HG03432 (cell line): Measurements from ENCODE around the gene TIMP4.

Experiments used
- ATAC-seq: cut with Tn5 transposase; IDR thresholded peaks from one replicate; pipeline ENCODE4 v1.9.1; 2021; ENCODE audit warnings: mild to moderate bottlenecking, moderate library complexity; ENCODE audit not compliant: unreplicated experiment

Gene TIMP4

DNA sequence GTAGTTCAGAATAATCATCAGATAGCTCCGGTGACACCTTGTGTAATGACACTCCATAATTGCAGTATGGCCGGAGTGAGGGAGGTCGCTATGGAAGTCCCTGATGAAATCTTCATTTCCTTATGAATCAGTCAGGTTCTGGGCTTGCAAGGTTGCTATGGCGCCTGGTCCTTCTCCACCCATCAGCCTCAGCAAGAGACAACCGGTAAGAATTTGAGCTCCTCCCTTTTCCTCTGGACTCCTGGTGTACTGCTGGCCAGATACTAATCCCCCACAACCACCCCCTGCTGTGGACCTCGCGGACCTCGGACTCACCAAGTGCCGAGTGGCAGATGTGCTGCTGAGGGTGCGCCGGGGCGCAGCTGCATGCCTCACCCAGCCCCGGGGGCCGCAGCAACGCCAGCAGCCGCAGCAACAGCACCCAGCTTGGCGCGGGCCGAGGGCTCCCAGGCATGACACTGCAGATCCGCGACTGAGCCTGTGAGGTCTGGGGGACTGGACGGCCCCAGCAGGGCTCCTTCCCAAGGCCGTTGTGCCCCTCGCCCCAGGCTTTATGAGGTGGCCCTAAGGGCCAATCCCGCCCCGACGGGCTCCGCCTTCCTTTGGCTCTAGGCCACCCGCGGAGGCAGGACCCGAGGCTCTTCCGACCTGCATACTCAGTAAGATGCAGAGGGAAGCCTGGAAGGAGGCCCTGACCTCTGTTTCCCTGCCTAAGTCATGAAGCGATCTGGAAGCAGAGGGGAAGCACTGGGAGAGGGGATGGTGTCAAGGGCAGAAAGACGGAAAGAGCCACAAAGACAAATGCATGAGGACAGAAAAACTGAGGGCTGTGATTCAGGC lies at the start of gene TIMP4:
TSS of gene TIMP4 (minus strand) at position 526 of the 840 bp plus-strand sequence. CDS start at position 454, 72 bp downstream.
- ATAC-seq = no peak

- no peak for ATAC-seq
These were observed 46.5 kb upstream of the TIMP4 start for GRCh38 chr3:12205171-12205570.

DNA sequence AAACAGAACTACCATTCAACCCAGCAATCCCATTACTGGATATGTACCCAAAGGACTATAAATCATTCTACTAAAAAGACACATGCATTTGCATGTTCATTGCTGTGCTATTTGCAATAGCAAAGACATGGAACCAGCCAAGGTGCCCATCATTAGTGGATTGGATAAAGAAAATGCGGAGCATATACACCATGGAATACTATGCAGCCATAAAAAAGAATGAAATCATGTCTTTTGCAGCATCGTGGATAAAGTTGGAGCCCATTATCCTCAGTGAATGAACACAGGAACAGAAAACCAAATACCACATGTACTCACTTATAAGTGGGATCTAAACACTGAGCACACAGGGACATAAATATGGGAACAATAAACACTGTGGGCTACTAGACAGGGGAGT lies 43.1 kb upstream of the TIMP4 start:
- ATAC-seq = no peak

DNA sequence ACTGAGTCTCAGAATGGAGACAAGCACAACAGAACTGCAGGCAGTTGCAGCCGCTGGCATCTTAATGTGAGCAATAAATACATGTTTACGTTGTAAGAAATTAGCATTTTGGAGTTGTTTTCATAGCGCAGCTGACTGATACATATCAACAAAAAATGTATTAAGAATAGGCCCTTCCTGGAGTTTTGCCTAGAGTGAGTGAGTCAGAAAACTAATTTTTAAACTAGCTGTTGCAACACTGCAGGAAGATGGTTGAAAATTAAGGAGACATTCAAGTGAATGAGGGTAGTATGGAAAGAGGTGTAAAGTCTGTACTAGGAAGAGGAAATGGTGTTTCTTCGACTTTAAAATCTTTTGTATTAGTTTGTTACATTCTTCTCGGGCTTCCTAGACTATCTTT lies 39.6 kb upstream of the TIMP4 start:
- no peak for ATAC-seq

DNA sequence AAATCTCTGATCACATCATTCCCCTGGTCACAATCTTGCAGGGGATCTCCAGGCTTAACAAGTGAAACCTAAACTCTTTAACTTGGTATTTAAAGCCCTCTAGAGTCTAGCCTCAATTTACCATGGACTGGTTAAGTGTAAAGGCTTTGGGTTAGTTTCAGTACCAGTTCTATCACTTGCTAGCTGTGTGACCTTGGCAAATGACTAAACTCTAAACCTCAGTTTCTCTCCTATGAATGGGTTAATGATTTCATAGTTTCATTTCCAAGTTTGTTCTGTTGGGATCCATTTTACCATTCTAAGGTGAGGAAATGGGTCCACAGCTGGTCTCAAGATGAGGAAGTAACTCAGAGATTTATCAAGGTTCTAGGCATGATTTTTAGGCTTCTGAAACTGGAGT lies 38.8 kb upstream of the TIMP4 start:
- peak; percentile 30 for ATAC-seq

DNA sequence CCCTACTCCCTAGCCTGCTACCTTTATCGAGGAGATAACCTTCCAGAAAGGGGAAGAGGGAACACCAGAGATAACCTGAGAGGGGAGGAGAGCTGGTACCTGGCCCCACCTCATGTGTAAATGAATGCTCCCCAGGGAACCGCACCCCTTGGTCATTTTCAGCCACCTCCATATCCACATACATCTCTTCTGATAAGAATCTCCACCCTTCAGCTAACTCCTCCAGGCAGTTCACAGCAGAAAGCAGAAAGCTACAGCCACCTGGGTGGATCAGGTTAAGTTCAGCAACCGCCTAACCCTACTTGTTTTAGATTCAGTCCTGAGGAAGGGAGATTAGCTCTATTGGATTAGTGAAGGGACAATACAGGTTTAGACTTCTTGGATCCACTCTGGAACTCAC lies 38.0 kb upstream of the TIMP4 start:
- no peak for ATAC-seq

GRCh38 chr3:12195231-12195630 lies 36.5 kb upstream of the TIMP4 start:
- ATAC-seq = no peak

GRCh38 chr3:12194669-12195161 lies 36.0 kb upstream of the TIMP4 start:
- peak; percentile 58 for ATAC-seq

GRCh38 chr3:12194209-12194608 lies 35.5 kb upstream of the TIMP4 start:
- ATAC-seq = peak; percentile 50

GRCh38 chr3:12193485-12194165 lies 34.9 kb upstream of the TIMP4 start:
- peak; percentile 69 for ATAC-seq

DNA sequence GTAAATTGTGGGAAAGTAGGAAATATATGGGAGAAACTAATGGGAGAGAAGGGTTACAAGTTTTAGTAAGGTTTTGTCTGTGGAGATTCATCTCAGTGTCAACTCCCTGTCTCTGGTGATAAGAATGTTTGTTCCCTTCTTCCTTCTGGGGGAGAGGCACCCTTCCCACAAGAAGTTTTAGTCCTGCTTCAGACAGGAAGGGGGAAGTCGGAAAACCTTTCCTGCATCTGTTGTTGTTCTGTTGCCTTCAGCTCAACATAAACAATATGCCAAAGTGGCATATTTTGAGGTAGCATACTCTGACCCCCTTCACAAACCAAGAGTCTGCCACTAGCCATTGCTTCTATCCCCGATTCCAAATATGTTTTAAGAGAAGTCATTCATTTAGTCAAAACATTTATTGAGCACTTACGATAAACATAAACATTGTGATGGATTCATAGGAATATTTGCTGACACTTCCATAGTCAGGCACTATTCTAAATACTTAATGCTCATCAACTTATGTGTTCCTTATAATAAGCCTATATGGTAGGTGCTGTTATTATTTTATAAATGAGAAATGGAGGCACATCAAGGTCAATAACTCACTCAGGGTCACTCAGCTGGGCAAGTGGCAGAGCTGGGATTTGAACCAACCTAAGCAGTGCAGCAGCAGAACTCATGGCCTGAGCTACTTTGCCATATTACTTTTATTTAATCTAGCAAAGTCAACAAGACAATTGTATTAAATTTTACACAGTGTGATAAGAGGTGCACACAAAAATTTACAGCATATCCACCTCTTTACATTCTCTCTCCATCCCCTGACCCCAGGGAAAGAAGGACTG lies 34.2 kb upstream of the TIMP4 start:
- ATAC-seq = no peak

DNA sequence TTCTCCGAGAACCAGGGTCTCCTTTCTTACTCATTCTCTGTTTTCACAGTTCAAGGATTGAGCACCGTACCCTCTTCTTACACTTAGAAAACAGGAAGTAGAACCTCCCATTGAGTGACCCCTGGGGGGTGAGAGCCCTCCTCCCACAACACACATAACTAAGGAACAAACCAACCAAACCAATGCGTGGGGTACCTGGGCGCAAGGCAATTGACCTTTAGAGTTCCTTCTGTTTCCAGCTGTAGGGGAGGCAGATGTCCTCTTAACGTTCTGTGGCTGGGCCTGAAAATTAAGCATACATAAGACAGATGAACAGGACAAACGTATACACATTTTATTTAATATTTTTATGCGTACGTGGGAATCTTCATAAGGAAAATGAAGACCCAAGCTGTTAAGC lies 33.5 kb upstream of the TIMP4 start:
- ATAC-seq = no peak

DNA sequence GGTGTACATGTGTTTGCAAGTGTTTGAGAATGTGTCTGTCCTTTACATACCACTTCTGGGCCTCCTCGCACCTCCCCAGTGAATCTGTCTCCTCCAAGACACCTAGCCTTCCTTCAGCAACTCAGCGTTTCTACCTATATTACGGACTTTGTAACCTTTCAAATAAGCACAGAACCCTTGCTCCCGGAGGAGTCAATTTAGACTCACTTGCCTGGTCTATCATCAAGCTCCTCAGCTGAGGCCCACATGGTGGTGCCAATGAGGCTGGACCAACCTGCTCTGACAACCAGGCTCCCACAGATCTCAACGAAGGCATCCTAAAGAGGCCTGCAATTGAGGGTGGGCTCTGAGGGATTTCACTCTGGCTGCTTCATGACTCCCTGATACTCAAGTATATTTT lies 32.8 kb upstream of the TIMP4 start:
- no peak for ATAC-seq

DNA sequence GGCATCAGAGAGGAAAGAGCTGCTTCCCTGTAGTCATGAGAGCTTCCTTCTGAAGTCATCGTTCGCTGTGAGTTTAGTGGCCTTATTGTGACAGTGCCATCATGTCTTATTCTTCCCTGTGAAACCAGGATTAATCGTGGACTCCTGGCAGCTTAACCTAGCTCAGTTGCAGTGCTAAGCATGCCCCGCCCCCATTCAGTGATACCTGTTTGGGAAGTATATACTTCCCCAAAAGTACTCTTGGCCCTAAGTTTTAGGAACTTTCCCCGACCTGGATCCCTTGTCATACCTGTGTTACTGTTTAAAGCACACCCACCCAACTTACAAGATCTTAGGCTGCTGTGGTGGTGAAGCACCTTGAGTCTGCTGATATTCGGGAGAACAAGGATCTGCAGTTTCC lies 32.1 kb upstream of the TIMP4 start:
- no peak for ATAC-seq

- no peak for ATAC-seq
These were observed 31.6 kb upstream of the TIMP4 start for GRCh38 chr3:12190221-12190807.

GRCh38 chr3:12188681-12189287 lies 30.1 kb upstream of the TIMP4 start:
- ATAC-seq = no peak

GRCh38 chr3:12188328-12188648 lies 29.6 kb upstream of the TIMP4 start:
- no peak for ATAC-seq

DNA sequence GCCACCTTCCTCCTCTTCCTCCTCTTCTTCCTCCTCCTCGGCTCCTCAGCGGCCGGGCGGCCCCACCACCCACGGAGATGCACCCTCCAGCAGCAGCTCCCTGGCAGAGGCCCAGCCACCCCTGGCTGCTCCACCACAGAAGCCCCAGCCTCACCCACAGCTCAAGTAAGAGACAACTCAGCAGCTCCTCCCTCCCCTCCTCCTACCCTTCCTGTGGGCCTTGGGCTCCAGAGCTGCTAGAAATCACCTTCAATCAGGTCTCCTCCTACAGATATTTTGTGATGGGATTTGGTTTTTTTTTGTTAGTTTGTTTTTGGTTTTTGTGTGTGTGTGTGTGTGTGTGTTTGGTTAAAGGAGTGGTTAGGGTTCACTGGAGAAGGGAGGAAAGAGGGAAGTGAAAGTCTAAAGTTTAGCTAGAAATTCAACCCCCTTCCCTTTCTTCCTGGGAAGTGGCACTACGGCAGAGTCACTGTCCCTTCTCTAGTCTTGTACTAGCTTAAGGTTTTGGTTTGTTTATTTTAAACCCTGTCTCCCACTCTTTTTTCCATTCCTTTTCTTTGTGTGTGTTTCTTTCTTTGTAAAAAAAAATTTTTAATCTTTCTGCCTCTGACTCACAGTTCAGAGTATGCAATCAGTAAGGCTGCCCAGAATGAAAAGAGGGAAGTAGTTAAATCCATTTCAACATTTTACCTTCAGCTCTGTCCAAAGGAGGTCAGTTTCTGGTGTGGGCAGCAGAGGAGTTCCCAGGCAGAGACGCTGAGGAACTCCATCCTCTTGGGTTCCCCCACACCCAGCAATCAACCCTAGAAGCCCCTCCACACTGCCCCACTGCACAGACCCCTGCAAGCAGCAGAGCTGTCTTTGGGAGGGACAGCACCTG lies 29.0 kb upstream of the TIMP4 start:
- peak; percentile 86 for ATAC-seq

DNA sequence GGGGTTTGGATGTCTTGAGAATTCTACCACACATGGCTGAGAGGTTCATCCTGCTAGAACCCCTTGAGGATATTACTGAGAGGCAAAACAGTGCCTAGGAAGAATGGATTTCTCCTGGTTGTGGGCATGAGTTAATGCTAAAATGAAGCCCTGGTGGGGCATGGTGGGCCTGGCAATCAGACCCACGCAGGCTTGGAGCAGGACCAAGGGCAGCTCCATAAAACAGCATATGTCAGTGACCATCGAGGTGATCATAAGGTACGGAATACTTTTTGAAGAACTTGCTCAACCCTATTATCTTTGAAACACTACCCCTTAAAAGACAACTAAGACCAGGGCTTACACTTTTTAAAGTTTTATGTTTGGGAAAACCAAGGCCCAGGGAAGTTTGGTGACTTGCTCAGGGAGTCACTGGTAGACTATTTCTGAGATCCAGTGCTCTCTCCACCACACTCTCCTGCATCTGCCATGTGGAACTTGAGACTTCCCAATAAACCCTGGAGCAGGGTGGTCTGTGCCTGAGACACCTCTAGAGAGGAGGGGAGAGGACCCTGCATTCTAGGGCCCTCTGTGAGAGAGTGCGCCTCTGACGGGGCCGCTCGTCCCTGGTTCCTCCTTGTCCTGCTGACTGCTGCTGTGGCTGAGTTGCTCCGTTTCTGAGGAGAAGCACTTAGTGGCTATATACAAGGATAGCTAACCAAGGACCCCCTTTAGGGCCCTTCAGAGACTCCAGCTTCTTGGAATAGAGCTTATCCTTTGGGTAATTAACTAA lies 28.0 kb upstream of the TIMP4 start:
- ATAC-seq = no peak
